Activated CD4-positive, CD25-positive, alpha-beta regulatory T cell treated with anti-CD3 and anti-CD28 coated beads, Interleukin-2, amount 50 U/mL, for 16 hours (primary cell): ENCODE data around the gene NGB.

Experiments
- DNase-seq: peaks from one replicate; pipeline ENCODE4 v3.0.0-alpha.2; 2020; ENCODE audit warnings: low read depth, low spot score

Gene NGB

GRCh38 chr14:77231721-77232120, 39.3 kb downstream of the NGB start:
- DNase-seq: no peak

GRCh38 chr14:77230914-77231313, 40.1 kb downstream of the NGB start:
- DNase-seq: no peak

- no peak for DNase-seq
Observed at GRCh38 chr14:77228056-77228455, 43.0 kb downstream of the NGB start.

GRCh38 chr14:77225892-77226557, 45.0 kb downstream of the NGB start:
- DNase-seq: no peak

- DNase-seq: no peak
Observed at GRCh38 chr14:77225254-77225653, 45.8 kb downstream of the NGB start.

GRCh38 chr14:77224212-77224611, 46.8 kb downstream of the NGB start:
- DNase-seq: no peak

GRCh38 chr14:77222546-77223225, 48.3 kb downstream of the NGB start:
- DNase-seq: no peak

GRCh38 chr14:77221241-77221871, 49.6 kb downstream of the NGB start:
- no peak for DNase-seq

GRCh38 chr14:77220246-77221017, 50.6 kb downstream of the NGB start:
- DNase-seq: no peak

GRCh38 chr14:77219591-77219990, 51.4 kb downstream of the NGB start:
- no peak for DNase-seq

GRCh38 chr14:77217551-77217950, 53.5 kb downstream of the NGB start:
- no peak for DNase-seq
